Transverse colon (tissue), 4 donors: ENCODE measurements around the gene DDAH1. TPM values are rescaled to one million over a fixed set of nuclear protein-coding genes. Genes with fewer than 3 reads are reported as not detected.
A peak's percentile ranks its signal among the peaks of the same experiment; 100 is the strongest.
"Not testable (repeated sequence)": the region's sequence is repeated elsewhere in the genome, so short reads cannot be mapped to it uniquely, and the experiment has no call there.

ENCODE experiments used
- DNase-seq: peaks from one replicate; pipeline ENCODE4 v3.0.0-alpha.2; 2019
- H3K27ac ChIP-seq, 4 donors: fragments of 200-600 bp; sonication (generic); 2 replicates each; pipeline ENCODE4 v1.5.1; 2016 to 2018; ENCODE audit warnings: inconsistent platforms in 4 of 4
- H3K27me3 ChIP-seq: fragments of 200-600 bp; sonication (generic); 2 replicates; pipeline ENCODE4 v1.5.1; 2017; ENCODE audit warnings: inconsistent platforms
- H3K36me3 ChIP-seq, 4 donors: fragments of 200-600 bp; sonication (generic); 2 replicates each; pipeline ENCODE4 v1.5.1; 2017 to 2019; ENCODE audit warnings: inconsistent platforms in 4 of 4
- H3K4me1 ChIP-seq, 4 donors: fragments of 200-600 bp; sonication (generic); 2 replicates each; pipeline ENCODE4 v1.5.1; 2017 to 2020; ENCODE audit warnings: inconsistent platforms in 4 of 4
- H3K4me3 ChIP-seq, 4 donors: fragments of 200-600 bp; sonication (generic); 1 replicate in 1 of 4; 2 replicates in 3 of 4; pipeline versions ENCODE4 v1.5.1 to v1.6.1; 2017 to 2019; ENCODE audit warnings: inconsistent platforms in 4 of 4
- H3K9me3 ChIP-seq, 2 donors: fragments of 200-600 bp; sonication (generic); 2 replicates each; pipeline ENCODE4 v1.5.1; 2017 to 2019; ENCODE audit warnings: inconsistent platforms in 2 of 2
- EP300 ChIP-seq: sonication (generic); formaldehyde crosslinking; IDR thresholded peaks from one replicate; pipeline ENCODE4 v1.6.1; 2017; ENCODE audit warnings: antibody characterized with exemption, low read depth
- POLR2A ChIP-seq: fragments of 450-650 bp; IDR thresholded peaks from one replicate; pipeline ENCODE4 v1.6.1; 2016; ENCODE audit warnings: antibody characterized with exemption, mild to moderate bottlenecking, moderate library complexity
- POLR2AphosphoS5 ChIP-seq, 3 donors: sonication (generic); formaldehyde crosslinking; IDR thresholded peaks; one replicate each; pipeline ENCODE4 v1.6.1; 2016; ENCODE audit warnings: antibody characterized with exemption in 3 of 3
- WGBS, 2 donors: methylation state at CpG; one replicate each; pipeline ENCODE4 v1.1.5; 2018; ENCODE audit warnings: low coverage in 1 of 2; 5-methylcytosine and 5-hydroxymethylcytosine counted together
- in situ Hi-C, 4 donors: fragments of 200-750 bp; cut with MboI; loops; one replicate each; pipeline versions ENCODE4 v1.15.0 to v1.15.1; 2017; ENCODE audit warnings: low sequenced_read_pairs in 3 of 4, low pct_ligation_motif_present in 1 of 4, low pct_unique_long_range_greater_than_20kb in 1 of 4
- intact Hi-C: fragments of 100-400 bp; cut with DNase I; formaldehyde crosslinking; loops from one replicate; pipeline ENCODE4 v1.15.1; 2023; ENCODE audit warnings: low total_unique reads
- total RNA-seq, 4 donors: library from RNA; depleted of rRNA; stranded (reverse); fragments of >200 nt; gene quantifications; one replicate each; pipeline ENCODE4 v1.1.0, GENCODE V29; 2016
- TF ChIP-seq, protein P1 (sequence below), 5 experiments: fragments of 200-600 bp in 3 of 5; fragments of 450-650 bp in 2 of 5; sonication (generic) in 3 of 5; IDR thresholded peaks; 1 replicate in 2 of 5; 2 replicates in 3 of 5; pipeline ENCODE4 v1.5.1; 2016 to 2017; ENCODE audit warnings: antibody characterized with exemption in 5 of 5, inconsistent platforms in 3 of 5, mild to moderate bottlenecking in 2 of 5, moderate library complexity in 1 of 5

DDAH1 gene
- 10 to 100 TPM; 22.4 to 69.4 (median 48.3) TPM for total RNA-seq

DNA sequence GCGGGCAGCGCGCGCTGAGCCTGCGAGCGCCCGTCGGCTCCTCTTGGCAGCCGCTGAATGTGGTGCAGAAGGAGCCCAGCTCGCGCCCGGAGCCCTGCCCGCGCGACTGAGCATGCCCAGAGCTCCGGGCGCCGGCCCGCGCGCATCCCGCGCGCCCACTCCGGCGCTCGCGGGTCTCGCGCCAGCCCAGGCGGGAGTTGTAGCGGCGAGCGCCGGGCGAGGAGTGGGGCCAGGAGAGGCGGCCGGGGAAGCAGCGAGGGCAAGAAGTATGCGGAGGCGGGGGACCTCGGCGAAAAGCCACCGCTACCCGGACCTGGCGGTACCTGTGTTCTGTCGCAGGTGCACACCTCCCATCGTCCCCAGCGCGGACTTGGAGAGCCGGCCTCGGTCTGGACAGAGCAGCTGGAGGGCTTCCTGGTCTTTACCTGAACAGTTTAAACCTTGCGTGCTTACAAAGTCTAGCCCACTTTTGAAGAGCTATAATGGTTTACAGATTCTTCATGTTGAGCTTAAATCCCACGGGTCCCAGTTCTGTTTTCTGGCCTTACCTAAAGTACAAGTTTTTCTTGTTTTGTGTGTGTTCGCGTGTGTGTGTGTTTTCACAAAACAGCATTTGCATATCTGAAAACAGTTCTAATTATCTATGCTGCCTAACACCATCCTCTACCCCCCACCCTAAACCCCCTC, at the start of gene DDAH1:
DDAH1 (minus strand) TSS at position 61 of the 687 bp plus-strand sequence. CDS start 114 bp downstream, outside the sequence.
- in situ Hi-C loops, result no loop called here
- Histone ChIP-seq H3K4me3 (peak within 1 kb of the TSS; percentile 64 to 72 (median 68)), H3K36me3 (no peaks in the 10 kb centered on the region), H3K9me3 (no peaks in the 10 kb centered on the region), H3K4me1 (peaks cover 8 to 44% (median 26%) of the 10 kb centered on the region in 4 donors), H3K27me3 (no peaks in the 10 kb centered on the region), H3K27ac (peak within 1 kb of the TSS; percentile 82 to 94 (median 90))
- TF ChIP-seq POLR2A (no peak), EP300 (no peak), POLR2AphosphoS5 (IDR thresholded peaks at IDR 0.05) (no peak)
- TF ChIP-seq, protein P1, sequence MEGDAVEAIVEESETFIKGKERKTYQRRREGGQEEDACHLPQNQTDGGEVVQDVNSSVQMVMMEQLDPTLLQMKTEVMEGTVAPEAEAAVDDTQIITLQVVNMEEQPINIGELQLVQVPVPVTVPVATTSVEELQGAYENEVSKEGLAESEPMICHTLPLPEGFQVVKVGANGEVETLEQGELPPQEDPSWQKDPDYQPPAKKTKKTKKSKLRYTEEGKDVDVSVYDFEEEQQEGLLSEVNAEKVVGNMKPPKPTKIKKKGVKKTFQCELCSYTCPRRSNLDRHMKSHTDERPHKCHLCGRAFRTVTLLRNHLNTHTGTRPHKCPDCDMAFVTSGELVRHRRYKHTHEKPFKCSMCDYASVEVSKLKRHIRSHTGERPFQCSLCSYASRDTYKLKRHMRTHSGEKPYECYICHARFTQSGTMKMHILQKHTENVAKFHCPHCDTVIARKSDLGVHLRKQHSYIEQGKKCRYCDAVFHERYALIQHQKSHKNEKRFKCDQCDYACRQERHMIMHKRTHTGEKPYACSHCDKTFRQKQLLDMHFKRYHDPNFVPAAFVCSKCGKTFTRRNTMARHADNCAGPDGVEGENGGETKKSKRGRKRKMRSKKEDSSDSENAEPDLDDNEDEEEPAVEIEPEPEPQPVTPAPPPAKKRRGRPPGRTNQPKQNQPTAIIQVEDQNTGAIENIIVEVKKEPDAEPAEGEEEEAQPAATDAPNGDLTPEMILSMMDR (IDR thresholded peaks at IDR 0.05), result no peak
- 4% methylated on average over 19 of the region's 56 CpGs; no CpG with 5 or more reads in 1 of the 2 donors for WGBS, 2 donors
- intact Hi-C loops, result no loop called here
- peak; percentile 71 for DNase-seq

DNA sequence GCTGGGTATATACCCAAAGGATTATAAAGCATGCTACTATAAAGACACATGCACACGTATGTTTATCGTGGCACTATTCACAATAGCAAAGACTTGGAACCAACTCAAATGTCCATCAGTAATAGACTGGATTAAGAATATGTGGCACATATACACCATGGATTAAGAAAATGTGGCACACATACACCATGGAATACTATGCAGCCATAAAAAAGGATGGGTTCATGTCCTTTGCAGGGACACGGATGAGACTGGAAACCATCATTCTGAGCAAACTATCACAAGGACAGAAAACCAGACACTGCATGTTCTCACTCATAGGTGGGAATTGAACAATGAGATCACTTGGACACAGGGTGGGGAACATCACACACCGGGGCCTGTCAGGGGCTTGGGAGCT, 49.0 kb upstream of the DDAH1 start:
- H3K4me3 ChIP-seq, in situ Hi-C loops, H3K4me1 ChIP-seq, H3K36me3 ChIP-seq, H3K27ac ChIP-seq, intact Hi-C loops, H3K9me3 ChIP-seq, H3K27me3 ChIP-seq, DNase-seq: not testable (repeated sequence)
- whole genome bisulfite sequencing, 2 donors, result 87 to 91% methylated on average over 4 of the region's 4 CpGs

DNA sequence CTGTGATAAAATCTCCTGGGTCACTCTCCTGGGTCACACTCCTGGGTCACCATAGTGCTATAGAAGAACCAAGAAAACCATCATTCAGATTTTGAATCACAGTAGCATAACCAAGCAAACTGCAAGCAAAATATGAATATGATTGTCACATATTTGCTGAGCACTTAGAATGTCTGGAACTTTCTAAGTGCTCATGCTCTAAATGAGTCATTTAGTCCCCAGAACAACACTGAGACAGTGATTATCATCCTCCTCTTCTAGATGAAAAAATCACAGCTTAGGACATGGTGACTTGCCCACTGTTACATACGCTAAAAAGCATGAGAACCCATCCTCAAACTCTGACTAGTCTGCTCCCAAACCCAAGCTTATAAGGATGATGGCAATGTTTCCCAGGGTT, 39.5 kb upstream of the DDAH1 start:
- WGBS, 2 donors, result 75 to 92% methylated on average over 1 of the region's 1 CpG
- Histone ChIP-seq H3K4me1 (peaks cover 0 to 12% (median 3%) of the 10 kb centered on the region in 4 donors), H3K27ac (no peak overlapping the region), H3K4me3 (no peak overlapping the region), H3K36me3 (no peaks in the 10 kb centered on the region), H3K27me3 (no peaks in the 10 kb centered on the region), H3K9me3 (no peaks in the 10 kb centered on the region)
- DNase-seq, result no peak
- intact Hi-C loops, result loop anchor here (10.0 kb wide), 1 partner anchor 80 kb away; the partner anchor contains the start of gene CCN1
- TF ChIP-seq POLR2AphosphoS5 (IDR thresholded peaks at IDR 0.05), result no peak
- TF ChIP-seq, protein P1 (IDR thresholded peaks at IDR 0.05), result no peak
- TF ChIP-seq EP300, result no peak
- TF ChIP-seq POLR2A, result no peak
- in situ Hi-C loops, result loop anchor here in 2 of 4 donors (10.0 kb wide), 2 partner anchors 190 to 200 kb away; no protein-coding TSS in a partner anchor

DNA sequence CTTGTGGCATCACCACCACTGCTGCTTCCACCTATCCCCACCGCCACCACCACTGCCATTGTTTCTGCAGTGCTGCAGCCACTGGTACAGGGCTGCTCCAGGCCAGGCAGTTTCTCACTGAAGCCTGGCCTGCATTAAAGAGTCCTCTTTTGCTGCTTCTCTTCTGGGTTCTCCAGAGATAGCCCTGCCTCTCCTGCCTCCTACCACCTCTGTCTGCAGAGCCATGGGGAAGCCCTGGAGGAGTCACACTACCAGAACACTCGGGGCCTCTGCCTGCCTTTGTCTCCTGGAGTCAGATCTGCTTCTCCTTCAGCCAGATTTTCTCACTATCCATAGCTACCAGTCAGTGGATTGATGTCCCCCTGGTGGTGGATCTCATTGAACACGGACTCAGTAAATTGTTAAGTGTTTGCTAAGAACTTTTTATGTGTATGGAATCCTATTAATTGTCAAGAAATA, 37.7 kb upstream of the DDAH1 start:
- H3K27me3 ChIP-seq, result no peaks in the 10 kb centered on the region
- DNase-seq, result peak; percentile 53
- intact Hi-C loops, result loop anchor here (10.0 kb wide), 1 partner anchor 82 kb away; the partner anchor contains the start of gene CCN1
- no peaks in the 10 kb centered on the region for H3K36me3 ChIP-seq
- peak overlapping the region in 1 of 4 donors; percentile 15 for H3K27ac ChIP-seq
- in situ Hi-C loops, result loop anchor here in 2 of 4 donors (10.0 kb wide), 2 partner anchors 188 to 198 kb away; no protein-coding TSS in a partner anchor
- WGBS, 2 donors, result 46 to 56% methylated on average over 2 to 3 of the region's 3 CpGs
- no peak overlapping the region for H3K4me3 ChIP-seq
- H3K9me3 ChIP-seq, result no peaks in the 10 kb centered on the region
- no peak for TF ChIP-seq POLR2AphosphoS5 (IDR thresholded peaks at IDR 0.05)
- TF ChIP-seq, protein P1 (IDR thresholded peaks at IDR 0.05), result peak; percentile 57 to 67 (median 61)
- peaks cover 0 to 12% (median 3%) of the 10 kb centered on the region in 4 donors for H3K4me1 ChIP-seq
